Smooth muscle cell (in vitro differentiated cells): ENCODE data around the gene VOPP1. TPM values are rescaled to one million over a fixed set of nuclear protein-coding genes. Genes with fewer than 3 reads are reported as not detected.

ENCODE experiments used
- DNase-seq: peaks from one replicate; lab custom pipeline; 2025; ENCODE audit not compliant: unreplicated experiment; lab: John Stamatoyannopoulos, UW
- H2AFZ ChIP-seq: fragments of 200-600 bp; sonication (generic); 2 replicates; pipeline ENCODE4 v1.6.0; 2016; ENCODE audit warnings: antibody characterized with exemption, low read depth, mild to moderate bottlenecking
- H3F3A ChIP-seq: fragments of 200-600 bp; sonication (generic); 2 replicates; pipeline ENCODE4 v1.6.0; 2017; ENCODE audit warnings: antibody characterized with exemption, low read depth
- H3K27ac ChIP-seq: fragments of 200-600 bp; sonication (generic); 2 replicates; pipeline ENCODE4 v1.5.1; 2016; ENCODE audit warnings: low read depth, mild to moderate bottlenecking
- H3K27me3 ChIP-seq: fragments of 200-600 bp; sonication (generic); 2 replicates; pipeline ENCODE4 v1.6.1; 2016; ENCODE audit warnings: low read depth, mild to moderate bottlenecking
- H3K36me3 ChIP-seq: fragments of 200-600 bp; sonication (generic); 2 replicates; pipeline ENCODE4 v1.5.1; 2016; ENCODE audit warnings: low read depth
- H3K4me1 ChIP-seq: fragments of 200-600 bp; sonication (generic); 2 replicates; pipeline ENCODE4 v1.5.1; 2016; ENCODE audit warnings: low read depth
- H3K4me2 ChIP-seq: fragments of 200-600 bp; sonication (generic); 2 replicates; pipeline ENCODE4 v1.6.0; 2016; ENCODE audit warnings: mild to moderate bottlenecking
- H3K4me3 ChIP-seq: fragments of 200-600 bp; sonication (generic); 2 replicates; pipeline ENCODE4 v1.5.1; 2016; ENCODE audit warnings: mild to moderate bottlenecking
- H3K79me2 ChIP-seq: fragments of 200-600 bp; sonication (generic); 2 replicates; pipeline ENCODE4 v1.6.0; 2016; ENCODE audit warnings: low read depth, mild to moderate bottlenecking
- H3K9ac ChIP-seq: fragments of 200-600 bp; sonication (generic); 2 replicates; pipeline ENCODE4 v1.6.0; 2016; ENCODE audit warnings: low read depth
- H3K9me3 ChIP-seq: fragments of 200-600 bp; sonication (generic); replicated peaks from 2 replicates; pipeline ENCODE4 v1.5.1; 2016; ENCODE audit warnings: low read depth
- H4K20me1 ChIP-seq: fragments of 200-600 bp; sonication (generic); 2 replicates; pipeline ENCODE4 v1.6.0; 2016; ENCODE audit warnings: low read depth
- WGBS: methylation state at CpG from one replicate; pipeline ENCODE4 v1.1.7; 2016; ENCODE audit warnings: low lambda C conversion rate; 5-methylcytosine and 5-hydroxymethylcytosine counted together
- polyA plus RNA-seq: library from polyadenylated mRNA; unstranded; fragments of >200 nt; fragmentation: Nextera tagmentation; extraction: Ambion mirVana; gene quantifications from 2 replicates; pipeline ENCODE4 v1.2.1, GENCODE V29; 2016
- total RNA-seq: library from RNA; depleted of rRNA; stranded (reverse); fragments of >200 nt; gene quantifications from 2 replicates; pipeline ENCODE4 v1.2.3, GENCODE V29; 2014
- TF ChIP-seq, protein P1 (sequence below): fragments of 200-600 bp; sonication (generic); IDR thresholded peaks from 2 replicates; pipeline ENCODE4 v1.5.1; 2017; ENCODE audit warnings: borderline replicate concordance, mild to moderate bottlenecking, antibody characterized with exemption; ENCODE audit not compliant: insufficient read depth, poor library complexity, severe bottlenecking

VOPP1 gene
- total and polyA plus RNA-seq, 2 experiments from 2014 or later = 18.3 to 26.6 TPM

DNA sequence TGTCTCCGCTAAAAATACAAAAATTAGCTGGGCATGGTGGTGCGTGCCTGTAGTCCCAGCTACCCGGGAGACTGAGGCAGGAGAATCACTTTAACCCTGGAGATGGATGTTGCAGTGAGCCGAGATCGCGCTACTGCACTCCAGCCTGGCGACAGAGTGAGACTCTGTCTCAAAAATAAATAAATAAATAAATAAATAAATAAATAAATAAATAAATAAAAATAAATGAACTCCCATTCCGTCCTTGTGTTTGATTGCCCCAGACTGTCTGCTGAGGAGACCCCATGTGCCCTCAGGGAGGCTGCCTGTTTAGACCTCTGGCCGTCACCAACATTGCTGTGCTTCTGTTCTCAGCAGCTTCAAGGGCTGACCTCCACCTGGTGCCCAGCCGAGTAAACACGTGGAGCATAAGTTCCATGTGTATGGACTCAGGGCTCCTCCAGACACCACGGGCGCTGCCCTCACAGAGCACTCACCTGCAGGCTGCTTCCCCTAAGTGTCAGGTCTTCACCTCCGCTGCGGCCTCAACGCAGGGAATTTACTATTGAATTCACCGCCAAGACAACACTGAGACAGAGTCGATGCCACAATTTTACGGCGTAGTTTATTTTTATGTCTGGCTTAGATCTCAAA is 32.0 kb downstream of the VOPP1 start:
- Histone ChIP-seq H3K4me2 (no peak overlapping the region), H3F3A (no peaks in the 10 kb centered on the region), H2AFZ (no peak overlapping the region), H3K36me3 (no peaks in the 10 kb centered on the region), H3K4me3 (no peak overlapping the region), H4K20me1 (peaks cover 45% of the 10 kb centered on the region), H3K4me1 (no peaks in the 10 kb centered on the region), H3K9me3 (no peaks in the 10 kb centered on the region), H3K27me3 (no peaks in the 10 kb centered on the region), H3K27ac (no peak overlapping the region), H3K79me2 (no peaks in the 10 kb centered on the region), H3K9ac (no peak overlapping the region)
- TF ChIP-seq, protein P1, sequence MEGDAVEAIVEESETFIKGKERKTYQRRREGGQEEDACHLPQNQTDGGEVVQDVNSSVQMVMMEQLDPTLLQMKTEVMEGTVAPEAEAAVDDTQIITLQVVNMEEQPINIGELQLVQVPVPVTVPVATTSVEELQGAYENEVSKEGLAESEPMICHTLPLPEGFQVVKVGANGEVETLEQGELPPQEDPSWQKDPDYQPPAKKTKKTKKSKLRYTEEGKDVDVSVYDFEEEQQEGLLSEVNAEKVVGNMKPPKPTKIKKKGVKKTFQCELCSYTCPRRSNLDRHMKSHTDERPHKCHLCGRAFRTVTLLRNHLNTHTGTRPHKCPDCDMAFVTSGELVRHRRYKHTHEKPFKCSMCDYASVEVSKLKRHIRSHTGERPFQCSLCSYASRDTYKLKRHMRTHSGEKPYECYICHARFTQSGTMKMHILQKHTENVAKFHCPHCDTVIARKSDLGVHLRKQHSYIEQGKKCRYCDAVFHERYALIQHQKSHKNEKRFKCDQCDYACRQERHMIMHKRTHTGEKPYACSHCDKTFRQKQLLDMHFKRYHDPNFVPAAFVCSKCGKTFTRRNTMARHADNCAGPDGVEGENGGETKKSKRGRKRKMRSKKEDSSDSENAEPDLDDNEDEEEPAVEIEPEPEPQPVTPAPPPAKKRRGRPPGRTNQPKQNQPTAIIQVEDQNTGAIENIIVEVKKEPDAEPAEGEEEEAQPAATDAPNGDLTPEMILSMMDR = no peak
- no peak for DNase-seq
- 91% methylated on average over 20 of the region's 20 CpGs for WGBS

DNA sequence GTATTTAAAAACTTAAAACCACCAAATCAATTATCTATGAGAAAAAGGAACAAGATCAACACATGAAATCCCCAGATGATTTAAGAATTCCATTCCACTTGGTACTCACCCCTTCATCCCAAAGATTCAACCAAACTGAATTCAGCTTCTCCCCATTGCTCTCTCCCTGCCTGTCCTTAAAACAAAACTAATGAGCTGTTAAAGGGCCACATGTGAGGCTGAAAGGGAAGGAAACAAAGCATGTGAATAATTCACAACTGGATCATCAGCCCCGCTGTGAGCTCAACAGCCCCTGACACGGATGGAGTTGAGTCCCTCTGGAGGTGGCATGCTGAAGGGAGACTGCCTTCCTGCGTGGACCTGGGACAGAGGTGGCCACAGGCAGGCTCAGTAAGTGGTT is 32.9 kb downstream of the VOPP1 start:
- peaks cover under 1% of the 10 kb centered on the region for H3F3A ChIP-seq
- TF ChIP-seq, protein P1 = no peak
- no peak for DNase-seq
- no peak overlapping the region for H3K4me3 ChIP-seq
- peaks cover 49% of the 10 kb centered on the region for H4K20me1 ChIP-seq
- no peaks in the 10 kb centered on the region for H3K79me2 ChIP-seq
- no peaks in the 10 kb centered on the region for H3K27me3 ChIP-seq
- no peaks in the 10 kb centered on the region for H3K4me1 ChIP-seq
- no peaks in the 10 kb centered on the region for H3K9me3 ChIP-seq
- no peak overlapping the region for H3K9ac ChIP-seq
- H3K4me2 ChIP-seq = no peak overlapping the region
- no peak overlapping the region for H2AFZ ChIP-seq
- H3K36me3 ChIP-seq = no peaks in the 10 kb centered on the region
- 26% methylated on average over 3 of the region's 3 CpGs for WGBS
- no peak overlapping the region for H3K27ac ChIP-seq

DNA sequence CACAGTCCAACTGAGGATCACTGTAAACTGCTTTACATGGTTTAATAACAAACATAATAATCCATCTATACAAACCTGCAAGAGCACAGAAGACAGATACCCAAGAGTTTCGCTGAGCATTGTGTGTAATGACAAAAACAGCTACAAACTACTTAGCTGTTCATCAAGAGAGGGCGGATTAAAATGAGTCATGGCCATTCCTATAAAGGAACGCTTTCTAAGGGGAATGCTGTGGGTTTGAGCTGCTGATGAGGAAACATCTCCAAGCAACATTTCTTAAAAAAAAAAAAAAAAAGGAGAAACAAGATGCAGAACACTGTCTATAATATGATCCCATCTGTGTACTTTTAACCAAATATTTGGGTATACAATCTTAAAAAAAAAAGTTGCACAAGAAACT is 33.8 kb downstream of the VOPP1 start:
- peaks cover 7% of the 10 kb centered on the region for H3F3A ChIP-seq
- H4K20me1 ChIP-seq = peaks cover 57% of the 10 kb centered on the region
- no peak for DNase-seq
- no peaks in the 10 kb centered on the region for H3K9me3 ChIP-seq
- no peak overlapping the region for H2AFZ ChIP-seq
- no peak overlapping the region for H3K27ac ChIP-seq
- H3K36me3 ChIP-seq = no peaks in the 10 kb centered on the region
- no peaks in the 10 kb centered on the region for H3K27me3 ChIP-seq
- no peak overlapping the region for H3K4me3 ChIP-seq
- 14% methylated on average over 3 of the region's 3 CpGs for WGBS
- H3K4me2 ChIP-seq = peak overlapping the region; percentile 6
- no peak overlapping the region for H3K9ac ChIP-seq
- TF ChIP-seq, protein P1 = no peak
- no peaks in the 10 kb centered on the region for H3K79me2 ChIP-seq
- no peaks in the 10 kb centered on the region for H3K4me1 ChIP-seq

DNA sequence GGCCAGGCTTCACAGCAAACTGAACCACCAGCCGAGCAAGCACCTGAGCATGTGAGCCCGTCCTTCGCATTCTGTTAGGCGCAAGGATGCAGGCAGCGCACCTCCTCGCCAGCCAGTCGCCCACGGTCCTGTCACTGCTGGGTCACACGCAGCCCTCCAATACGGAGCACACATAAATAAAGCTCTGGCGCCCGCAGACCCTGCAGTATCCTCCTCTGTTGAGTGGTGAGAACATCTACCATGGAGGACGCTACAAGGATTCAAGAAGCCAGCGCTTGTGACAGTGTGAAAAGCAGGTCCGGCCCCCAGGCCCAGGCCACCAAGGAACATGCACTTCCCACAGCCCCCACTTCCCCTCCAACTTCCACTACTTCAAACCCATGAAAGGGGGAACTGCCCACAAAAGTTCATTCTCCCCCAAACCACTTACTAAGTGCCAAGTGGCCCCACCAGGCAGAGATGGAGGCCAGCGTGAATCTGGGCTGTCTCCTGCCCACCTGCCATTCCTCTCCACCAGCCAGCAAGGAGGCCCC is 34.8 kb downstream of the VOPP1 start:
- Histone ChIP-seq H3K79me2 (no peaks in the 10 kb centered on the region), H4K20me1 (peaks cover 67% of the 10 kb centered on the region), H3F3A (peaks cover 7% of the 10 kb centered on the region), H3K27me3 (no peaks in the 10 kb centered on the region), H3K27ac (no peak overlapping the region), H3K36me3 (no peaks in the 10 kb centered on the region), H3K9ac (no peak overlapping the region), H3K9me3 (no peaks in the 10 kb centered on the region), H2AFZ (no peak overlapping the region), H3K4me1 (no peaks in the 10 kb centered on the region), H3K4me3 (no peak overlapping the region), H3K4me2 (no peak overlapping the region)
- WGBS = 96% methylated on average over 16 of the region's 16 CpGs
- no peak for DNase-seq
- TF ChIP-seq, protein P1 = no peak
